ENCODE measurements around the gene SLFN12L.
A peak's percentile ranks its signal among the peaks of the same experiment; 100 is the strongest.
"Not testable (repeated sequence)": the region's sequence is repeated elsewhere in the genome, so short reads cannot be mapped to it uniquely, and the experiment has no call there.

SLFN12L gene

DNA sequence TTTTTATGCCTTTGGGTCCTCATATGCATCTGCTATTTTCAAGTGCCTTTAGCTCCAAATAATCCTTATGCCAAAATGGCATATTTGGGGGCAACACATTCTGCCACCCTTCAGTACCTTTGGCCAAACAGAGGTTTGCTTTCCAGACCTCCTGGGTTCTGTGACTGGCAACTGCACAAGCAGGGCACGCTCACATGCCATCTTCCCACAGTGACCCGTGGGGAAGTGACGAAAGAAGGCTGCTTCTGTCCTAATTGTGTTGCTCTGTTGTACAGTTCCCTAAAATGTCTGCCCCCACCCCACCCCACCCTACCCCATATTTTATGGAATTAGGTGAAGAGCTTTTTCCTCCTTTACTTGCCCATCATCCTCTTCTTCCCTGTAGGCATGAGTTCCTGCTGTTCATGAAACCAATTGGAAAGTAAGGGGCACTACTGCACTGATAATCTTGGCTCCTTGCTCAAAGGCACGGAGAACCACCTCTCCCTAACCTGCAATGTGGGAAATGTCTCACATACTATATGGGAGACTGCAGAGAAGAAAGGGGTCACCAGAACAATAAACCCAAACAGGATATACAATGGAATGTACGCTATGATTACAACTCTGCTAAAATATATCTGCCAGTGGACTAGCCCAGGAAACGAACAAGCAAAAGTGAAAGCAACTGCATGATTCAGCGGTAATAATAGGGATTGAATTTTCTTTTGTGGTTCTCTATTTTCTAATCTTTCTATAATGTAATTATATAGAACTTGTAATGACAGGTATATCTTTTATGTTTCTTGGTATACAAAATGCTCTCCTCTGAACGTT is 3.3 kb upstream of the SLFN12L start:
- no peaks in the 10 kb centered on the region for H3K36me3 ChIP-seq (ENCODE audit: control insufficient read depth, insufficient read depth, low read length)
- H3K27ac ChIP-seq (ENCODE audit: low read depth, low read length) = peak overlapping the region; percentile 63
- peaks cover 2% of the 10 kb centered on the region for H3K4me1 ChIP-seq (ENCODE audit: control insufficient read depth, insufficient read depth, low read length)
- H3K27me3 ChIP-seq (ENCODE audit: control insufficient read depth, insufficient read depth, low read length) = no peaks in the 10 kb centered on the region
- peak overlapping the region; percentile 71 for H3K4me3 ChIP-seq (ENCODE audit: low read length)
- H3K9ac ChIP-seq (ENCODE audit: low read length) = peak overlapping the region; percentile 53

DNA sequence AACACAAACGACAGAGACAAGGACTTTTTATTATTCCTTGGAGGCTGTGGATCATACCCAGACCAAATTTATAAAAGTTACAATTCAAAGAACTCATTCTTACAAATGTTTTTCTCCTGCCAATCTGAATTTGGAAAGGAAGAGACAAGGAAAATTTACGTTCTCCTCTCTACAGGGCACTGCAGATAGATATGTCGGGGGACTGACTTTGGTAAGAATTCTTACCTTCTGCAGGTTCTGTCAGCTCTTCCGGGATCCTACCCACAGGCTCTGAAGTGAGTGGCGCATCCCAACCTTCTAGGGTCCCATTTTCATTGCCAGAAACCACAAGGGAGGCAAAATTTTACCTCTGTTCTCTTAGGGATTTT is 2.2 kb upstream of the SLFN12L start:
- Histone ChIP-seq H3K4me3 (ENCODE audit: low read length) (no peak overlapping the region), H3K27ac (ENCODE audit: low read depth, low read length) (no peak overlapping the region), H3K36me3 (ENCODE audit: control insufficient read depth, insufficient read depth, low read length) (no peaks in the 10 kb centered on the region), H3K4me1 (ENCODE audit: control insufficient read depth, insufficient read depth, low read length) (peaks cover 2% of the 10 kb centered on the region), H3K27me3 (ENCODE audit: control insufficient read depth, insufficient read depth, low read length) (no peaks in the 10 kb centered on the region), H3K9ac (ENCODE audit: low read length) (no peak overlapping the region)

DNA sequence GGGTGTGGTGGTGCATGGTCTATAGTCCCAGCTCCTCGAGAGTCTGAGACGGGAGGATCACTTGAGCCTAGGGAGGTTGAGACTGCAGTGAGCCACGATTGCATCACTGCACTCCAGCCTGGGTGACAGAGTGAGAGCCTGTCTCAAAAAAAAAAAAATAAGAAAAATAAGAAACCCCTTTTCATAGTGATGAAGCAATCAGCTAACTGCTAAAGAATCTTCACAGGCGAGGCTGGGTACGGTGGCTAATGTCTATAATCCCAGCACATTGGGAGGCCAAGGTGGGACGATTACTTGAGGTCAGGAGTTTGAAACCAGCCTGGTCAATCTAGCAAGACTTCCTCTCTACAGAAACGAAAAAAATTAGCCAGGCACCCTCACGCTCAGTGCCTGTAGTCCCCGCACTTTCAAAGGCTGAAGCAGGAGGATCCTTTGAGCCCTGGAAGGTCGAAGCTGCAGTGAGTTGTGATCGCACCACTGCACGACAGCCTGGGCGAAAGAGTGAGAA is 760 bp downstream of the SLFN12L start:
- H3K4me3 ChIP-seq (ENCODE audit: low read length) = peak overlapping the region; percentile 26
- no peak overlapping the region for H3K9ac ChIP-seq (ENCODE audit: low read length)
- no peak overlapping the region for H3K27ac ChIP-seq (ENCODE audit: low read depth, low read length)
- no peaks in the 10 kb centered on the region for H3K36me3 ChIP-seq (ENCODE audit: control insufficient read depth, insufficient read depth, low read length)
- H3K27me3 ChIP-seq (ENCODE audit: control insufficient read depth, insufficient read depth, low read length) = no peaks in the 10 kb centered on the region
- H3K4me1 ChIP-seq (ENCODE audit: control insufficient read depth, insufficient read depth, low read length) = peaks cover 2% of the 10 kb centered on the region

DNA sequence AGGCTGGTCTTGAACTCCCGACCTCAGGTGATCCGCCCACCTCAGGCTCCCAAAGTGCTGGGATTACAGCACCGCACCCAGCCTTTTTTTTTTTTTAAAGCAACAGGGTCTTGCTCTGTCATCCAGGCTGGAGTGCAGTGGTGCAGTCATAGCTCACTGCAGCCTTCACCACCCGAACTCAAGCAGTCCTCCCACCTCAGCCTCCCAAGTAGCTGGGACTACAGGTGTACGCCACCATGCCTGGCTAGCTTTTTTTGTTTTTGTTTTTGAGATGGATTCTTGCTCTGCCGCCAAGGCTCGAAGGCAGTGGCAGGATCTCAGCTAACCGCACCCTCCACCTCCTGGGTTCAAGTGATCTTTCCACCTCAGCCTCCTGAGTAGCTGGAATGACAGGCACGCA is 2.1 kb downstream of the SLFN12L start:
- H3K27me3 ChIP-seq (ENCODE audit: control insufficient read depth, insufficient read depth, low read length); H3K36me3 ChIP-seq (ENCODE audit: control insufficient read depth, insufficient read depth, low read length); H3K9ac ChIP-seq (ENCODE audit: low read length); H3K27ac ChIP-seq (ENCODE audit: low read depth, low read length); H3K4me1 ChIP-seq (ENCODE audit: control insufficient read depth, insufficient read depth, low read length): not testable (repeated sequence)
- H3K4me3 ChIP-seq (ENCODE audit: low read length) = peak overlapping the region; percentile 41

DNA sequence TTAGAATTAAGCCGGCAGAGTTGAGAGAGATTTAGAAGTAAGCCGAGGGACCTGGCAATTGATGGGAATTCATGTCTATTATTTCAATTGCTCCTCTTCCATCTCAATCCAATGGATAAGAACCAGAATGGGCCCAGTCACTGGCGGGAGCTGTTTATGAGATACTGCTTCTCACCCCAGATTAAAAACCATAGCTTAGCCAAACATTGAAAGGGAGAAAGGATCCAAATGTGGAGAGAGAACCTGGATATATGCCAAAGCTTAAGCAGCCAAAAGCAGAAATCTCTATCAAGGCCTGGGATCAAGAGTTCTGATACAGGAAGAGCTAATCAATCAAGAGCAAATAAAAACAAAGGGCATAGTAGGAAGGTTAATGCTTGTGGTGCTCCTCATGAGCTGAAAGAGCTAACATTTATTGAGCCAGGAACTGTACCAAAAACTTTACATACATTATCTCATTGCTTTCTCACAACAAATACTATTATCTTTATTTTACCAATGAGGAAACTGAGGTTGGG is 2.8 kb downstream of the SLFN12L start:
- Histone ChIP-seq H3K36me3 (ENCODE audit: control insufficient read depth, insufficient read depth, low read length) (no peaks in the 10 kb centered on the region), H3K27ac (ENCODE audit: low read depth, low read length) (no peak overlapping the region), H3K4me3 (ENCODE audit: low read length) (peak overlapping the region; percentile 21), H3K4me1 (ENCODE audit: control insufficient read depth, insufficient read depth, low read length) (peaks cover 2% of the 10 kb centered on the region), H3K9ac (ENCODE audit: low read length) (no peak overlapping the region), H3K27me3 (ENCODE audit: control insufficient read depth, insufficient read depth, low read length) (no peaks in the 10 kb centered on the region)

DNA sequence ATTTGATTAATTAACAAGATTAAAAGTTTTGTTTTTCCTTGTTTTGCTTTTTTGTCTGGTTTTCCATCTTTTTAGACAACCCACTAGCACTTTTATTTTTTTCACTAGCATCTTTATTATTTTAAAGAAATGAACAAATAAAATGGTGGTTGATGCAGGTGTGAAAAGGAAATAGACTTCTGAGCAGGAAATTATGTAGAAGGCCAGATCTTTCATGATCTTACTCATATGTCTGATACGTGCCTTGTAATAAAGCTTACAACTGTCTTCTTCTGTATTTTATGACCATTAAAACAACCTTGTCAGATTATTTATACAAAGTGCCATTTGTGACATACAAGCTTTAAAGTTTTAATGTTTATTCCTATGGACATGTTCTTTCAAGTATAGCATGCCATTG is 6.3 kb downstream of the SLFN12L start:
- H3K4me1 ChIP-seq (ENCODE audit: control insufficient read depth, insufficient read depth, low read length) = no peaks in the 10 kb centered on the region
- no peak overlapping the region for H3K27ac ChIP-seq (ENCODE audit: low read depth, low read length)
- no peak overlapping the region for H3K4me3 ChIP-seq (ENCODE audit: low read length)
- H3K27me3 ChIP-seq (ENCODE audit: control insufficient read depth, insufficient read depth, low read length) = no peaks in the 10 kb centered on the region
- H3K9ac ChIP-seq (ENCODE audit: low read length) = no peak overlapping the region
- H3K36me3 ChIP-seq (ENCODE audit: control insufficient read depth, insufficient read depth, low read length) = no peaks in the 10 kb centered on the region

DNA sequence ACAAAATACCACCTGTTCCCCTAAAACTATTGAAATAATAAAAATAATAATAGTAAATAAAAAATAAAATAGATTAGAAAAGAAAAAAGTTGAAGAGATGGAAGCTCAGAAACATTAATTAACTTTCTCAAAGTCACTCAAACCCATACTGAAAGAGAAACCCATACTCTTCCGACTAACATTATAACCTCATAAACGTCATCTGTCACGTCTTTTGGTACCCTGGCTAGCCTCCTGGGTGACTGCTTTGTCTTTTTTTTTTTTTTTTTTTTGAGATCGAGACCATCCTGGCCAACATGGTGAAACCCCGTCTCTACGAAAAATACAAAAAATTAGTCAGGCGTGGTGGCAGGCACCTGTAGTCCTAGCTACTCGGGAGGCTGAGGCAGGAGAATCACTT is 7.6 kb downstream of the SLFN12L start:
- H3K4me3 ChIP-seq (ENCODE audit: low read length) = no peak overlapping the region
- H3K27ac ChIP-seq (ENCODE audit: low read depth, low read length) = no peak overlapping the region
- H3K9ac ChIP-seq (ENCODE audit: low read length) = no peak overlapping the region
- no peaks in the 10 kb centered on the region for H3K36me3 ChIP-seq (ENCODE audit: control insufficient read depth, insufficient read depth, low read length)
- H3K4me1 ChIP-seq (ENCODE audit: control insufficient read depth, insufficient read depth, low read length) = no peaks in the 10 kb centered on the region
- H3K27me3 ChIP-seq (ENCODE audit: control insufficient read depth, insufficient read depth, low read length) = no peaks in the 10 kb centered on the region

DNA sequence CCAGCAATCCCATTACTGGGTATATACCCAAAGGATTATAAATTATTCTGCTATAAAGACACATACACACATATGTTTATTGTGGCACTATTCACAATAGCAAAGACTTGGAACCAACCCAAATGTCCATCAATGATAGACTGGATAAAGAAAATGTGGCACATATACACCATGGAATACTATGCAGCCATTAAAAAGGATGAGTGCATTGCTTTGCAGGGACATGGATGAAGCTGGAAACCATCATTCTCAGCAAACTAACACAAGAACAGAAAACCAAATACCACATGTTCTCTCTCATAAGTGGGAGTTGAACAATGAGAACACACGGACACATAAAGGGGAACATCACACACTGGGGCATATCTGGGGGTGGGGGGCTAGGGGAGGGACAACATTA is 8.2 kb downstream of the SLFN12L start:
- H3K9ac ChIP-seq (ENCODE audit: low read length); H3K27me3 ChIP-seq (ENCODE audit: control insufficient read depth, insufficient read depth, low read length); H3K4me3 ChIP-seq (ENCODE audit: low read length); H3K27ac ChIP-seq (ENCODE audit: low read depth, low read length); H3K4me1 ChIP-seq (ENCODE audit: control insufficient read depth, insufficient read depth, low read length); H3K36me3 ChIP-seq (ENCODE audit: control insufficient read depth, insufficient read depth, low read length): not testable (repeated sequence)

DNA sequence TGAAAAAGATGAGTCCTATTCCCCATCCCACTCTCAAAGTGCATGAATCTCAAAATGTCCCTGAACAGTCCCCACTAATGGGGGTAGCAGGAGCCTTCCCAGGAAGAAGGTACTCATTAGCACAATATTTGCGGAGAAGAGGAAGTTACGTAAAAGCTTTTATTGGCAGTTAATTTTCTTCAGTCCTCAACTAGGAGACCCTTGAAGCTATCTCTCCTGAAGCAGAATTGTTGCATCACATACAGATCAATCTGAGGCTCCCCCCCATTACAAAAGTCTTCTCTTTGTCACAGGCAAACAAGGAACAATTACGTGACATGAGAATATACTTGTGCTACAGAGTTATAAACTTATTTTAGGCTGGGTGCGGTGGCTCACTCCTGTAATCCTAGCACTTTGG is 14.2 kb downstream of the SLFN12L start:
- no peaks in the 10 kb centered on the region for H3K36me3 ChIP-seq (ENCODE audit: control insufficient read depth, insufficient read depth, low read length)
- no peak overlapping the region for H3K27ac ChIP-seq (ENCODE audit: low read depth, low read length)
- no peaks in the 10 kb centered on the region for H3K4me1 ChIP-seq (ENCODE audit: control insufficient read depth, insufficient read depth, low read length)
- no peaks in the 10 kb centered on the region for H3K27me3 ChIP-seq (ENCODE audit: control insufficient read depth, insufficient read depth, low read length)
- no peak overlapping the region for H3K9ac ChIP-seq (ENCODE audit: low read length)
- no peak overlapping the region for H3K4me3 ChIP-seq (ENCODE audit: low read length)

DNA sequence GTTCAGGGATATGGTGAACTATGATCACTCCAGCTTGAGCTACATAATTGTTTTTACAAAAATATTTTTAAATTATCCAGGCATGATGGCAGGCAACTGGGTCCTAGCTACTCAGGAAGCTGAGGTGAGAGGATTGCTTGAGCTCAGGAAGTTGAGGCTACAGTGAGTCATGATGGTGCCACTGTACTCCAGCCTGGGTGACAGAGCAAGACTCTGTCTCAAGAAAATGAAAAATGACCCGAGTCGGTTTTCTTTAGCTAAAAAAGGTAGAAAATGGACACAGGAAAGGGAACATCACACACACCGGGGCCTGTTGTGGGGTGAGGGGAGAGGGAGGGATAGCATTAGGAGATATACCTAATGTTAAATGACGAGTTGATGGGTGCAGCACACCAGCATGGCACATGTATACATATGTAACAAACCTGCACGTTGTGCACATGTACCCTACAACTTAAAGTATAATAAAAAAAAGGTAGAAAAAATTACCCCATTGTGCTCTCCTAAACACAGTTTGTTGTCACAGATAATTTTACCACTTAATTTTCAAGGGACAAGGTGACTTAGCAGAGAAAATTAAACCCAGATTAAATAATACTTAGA is 15.7 kb downstream of the SLFN12L start:
- not testable (repeated sequence) for H3K4me3 ChIP-seq (ENCODE audit: low read length); H3K36me3 ChIP-seq (ENCODE audit: control insufficient read depth, insufficient read depth, low read length); H3K9ac ChIP-seq (ENCODE audit: low read length); H3K27me3 ChIP-seq (ENCODE audit: control insufficient read depth, insufficient read depth, low read length); H3K27ac ChIP-seq (ENCODE audit: low read depth, low read length); H3K4me1 ChIP-seq (ENCODE audit: control insufficient read depth, insufficient read depth, low read length)

DNA sequence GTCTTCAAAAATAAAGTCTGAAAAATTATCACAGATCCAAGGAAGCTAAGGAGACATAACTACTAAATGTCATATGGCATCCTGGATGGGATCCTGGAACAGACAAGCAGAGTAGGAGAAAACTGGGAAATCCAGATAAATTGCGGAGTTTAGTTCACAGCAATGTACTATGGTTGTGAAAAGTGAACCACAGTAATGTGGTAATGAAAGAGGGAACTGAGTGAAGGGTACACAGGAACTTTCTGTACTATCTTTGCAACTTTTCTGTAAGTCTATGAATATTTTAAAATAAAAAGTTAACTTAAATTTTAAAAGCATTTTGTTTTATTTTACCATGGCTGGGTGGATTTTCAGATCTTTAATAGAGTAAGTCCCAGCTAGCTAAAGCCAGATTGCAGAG is 16.3 kb downstream of the SLFN12L start:
- Histone ChIP-seq H3K4me1 (ENCODE audit: control insufficient read depth, insufficient read depth, low read length) (no peaks in the 10 kb centered on the region), H3K4me3 (ENCODE audit: low read length) (no peak overlapping the region), H3K27me3 (ENCODE audit: control insufficient read depth, insufficient read depth, low read length) (no peaks in the 10 kb centered on the region), H3K36me3 (ENCODE audit: control insufficient read depth, insufficient read depth, low read length) (no peaks in the 10 kb centered on the region), H3K9ac (ENCODE audit: low read length) (no peak overlapping the region), H3K27ac (ENCODE audit: low read depth, low read length) (no peak overlapping the region)

DNA sequence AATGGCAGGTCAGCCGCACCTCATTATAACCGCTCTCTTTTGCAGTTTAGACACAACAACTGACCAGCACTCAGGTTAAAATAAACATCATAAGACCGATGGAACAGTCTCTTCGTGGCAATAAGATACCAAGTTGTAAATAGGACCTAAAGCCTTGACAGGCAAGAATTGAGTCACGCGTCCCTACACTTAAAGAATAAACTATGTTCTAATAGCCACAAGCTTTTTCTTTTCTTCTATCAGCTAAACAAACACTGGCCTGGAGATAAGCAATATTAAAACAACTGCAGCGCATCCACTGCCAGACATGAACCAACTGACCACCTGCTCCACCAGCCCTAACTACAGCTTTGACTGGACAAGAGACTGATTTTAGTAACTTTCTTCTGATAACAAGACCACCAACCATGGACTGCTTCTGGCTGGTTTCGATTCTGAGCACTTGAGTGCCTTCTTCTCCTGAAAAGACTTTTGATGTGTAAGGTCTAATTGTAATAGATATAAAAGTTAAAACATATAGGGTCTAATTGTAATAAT is 17.5 kb downstream of the SLFN12L start:
- Histone ChIP-seq H3K4me3 (ENCODE audit: low read length) (no peak overlapping the region), H3K27ac (ENCODE audit: low read depth, low read length) (no peak overlapping the region), H3K27me3 (ENCODE audit: control insufficient read depth, insufficient read depth, low read length) (no peaks in the 10 kb centered on the region), H3K9ac (ENCODE audit: low read length) (no peak overlapping the region), H3K4me1 (ENCODE audit: control insufficient read depth, insufficient read depth, low read length) (no peaks in the 10 kb centered on the region), H3K36me3 (ENCODE audit: control insufficient read depth, insufficient read depth, low read length) (no peaks in the 10 kb centered on the region)
